H4 (cell line): Measurements from ENCODE around the gene APOE. TPM values are rescaled to one million over a fixed set of nuclear protein-coding genes. Genes with fewer than 3 reads are reported as not detected.
"Not testable (repeated sequence)": the region's sequence is repeated elsewhere in the genome, so short reads cannot be mapped to it uniquely, and the experiment has no call there.

Experiments
- DNase-seq: peaks from one replicate; pipeline ENCODE4 v3.0.0-alpha.2; 2015; ENCODE audit warnings: low spot score
- total RNA-seq: library from RNA; depleted of rRNA; stranded (reverse); fragments of >200 nt; shearing (Covaris generic); gene quantifications from 2 replicates; pipeline ENCODE4 v1.2.3, GENCODE V29; 2014; rRNA removed

The APOE gene
- 0.33 and 0.75 TPM in 2 replicates for total RNA-seq

GRCh38 chr19:44905437-44906160, at the start of gene APOE:
APOE (plus strand) TSS chr19:44905796; CDS start chr19:44906625, 829 bp downstream.
- no peak for DNase-seq

GRCh38 chr19:44856421-44857083, 49.0 kb upstream of the APOE start:
- no peak for DNase-seq

GRCh38 chr19:44857837-44858236, 47.8 kb upstream of the APOE start:
- no peak for DNase-seq

GRCh38 chr19:44861576-44861975, 44.0 kb upstream of the APOE start:
- not testable (repeated sequence) for DNase-seq

GRCh38 chr19:44863990-44864389, 41.6 kb upstream of the APOE start:
- no peak for DNase-seq

- DNase-seq, result no peak
Measured at GRCh38 chr19:44865196-44865767, 40.3 kb upstream of the APOE start.

GRCh38 chr19:44866664-44867063, 38.9 kb upstream of the APOE start:
- DNase-seq, result no peak

- DNase-seq, result no peak
Measured at GRCh38 chr19:44867578-44867977, 38.0 kb upstream of the APOE start.

GRCh38 chr19:44869733-44870470, 35.7 kb upstream of the APOE start:
- peak; percentile 59 for DNase-seq

- DNase-seq, result no peak
Measured at GRCh38 chr19:44871809-44872208, 33.8 kb upstream of the APOE start.

- no peak for DNase-seq
Measured at GRCh38 chr19:44872661-44873060, 32.9 kb upstream of the APOE start.

GRCh38 chr19:44874317-44874716, 31.3 kb upstream of the APOE start:
- DNase-seq, result no peak

- DNase-seq, result no peak
Measured at GRCh38 chr19:44875666-44876451, 29.7 kb upstream of the APOE start.

GRCh38 chr19:44876930-44877535, 28.6 kb upstream of the APOE start:
- no peak for DNase-seq

- no peak for DNase-seq
Measured at GRCh38 chr19:44878120-44878865, 27.3 kb upstream of the APOE start.

GRCh38 chr19:44879309-44880065, 26.1 kb upstream of the APOE start:
- no peak for DNase-seq

- no peak for DNase-seq
Measured at GRCh38 chr19:44882063-44882462, 23.5 kb upstream of the APOE start.

GRCh38 chr19:44882619-44883397, 22.8 kb upstream of the APOE start:
- not testable (repeated sequence) for DNase-seq

GRCh38 chr19:44883922-44884321, 21.7 kb upstream of the APOE start:
- DNase-seq, result no peak
